Upper lobe of right lung (tissue), 1 donor: ENCODE data around the gene SLX4IP. TPM values are rescaled to one million over a fixed set of nuclear protein-coding genes. Genes with fewer than 3 reads are reported as not detected.

ENCODE experiments used
- ATAC-seq: fragments of 200-7000 bp; cut with Tn5 transposase; one replicate; pipeline ENCODE4 v1.9.1; 2020; ENCODE audit warnings: mild to moderate bottlenecking, moderate library complexity
- DNase-seq: peaks from one replicate; pipeline ENCODE4 v3.0.0-alpha.2; 2020
- H3K27ac ChIP-seq: fragments of 200-600 bp; one replicate; pipeline ENCODE4 v1.8.0; 2022
- H3K27me3 ChIP-seq: fragments of 200-600 bp; one replicate; pipeline ENCODE4 v1.8.0; 2022; ENCODE audit warnings: mild to moderate bottlenecking
- H3K36me3 ChIP-seq: fragments of 200-600 bp; one replicate; pipeline ENCODE4 v1.8.0; 2022
- H3K4me1 ChIP-seq: fragments of 200-600 bp; one replicate; pipeline ENCODE4 v1.8.0; 2022
- H3K4me3 ChIP-seq: fragments of 200-600 bp; one replicate; pipeline ENCODE4 v1.8.0; 2022; ENCODE audit warnings: mild to moderate bottlenecking
- H3K9me3 ChIP-seq: fragments of 200-600 bp; one replicate; pipeline ENCODE4 v1.8.0; 2022
- intact Hi-C: fragments of 100-400 bp; cut with DNase I; formaldehyde crosslinking; loops from one replicate; pipeline ENCODE4 v1.11.0; 2022
- total RNA-seq: library from RNA; stranded (reverse); fragmentation: NEBNext Ultra II Directional; extraction: Animal tissue kit (Norgen Biotek cat#: 25700); gene quantifications from one replicate; pipeline ENCODE4 v1.2.1, GENCODE V29; 2021
- TF ChIP-seq, protein P1 (sequence below): fragments of 200-600 bp; IDR thresholded peaks from one replicate; pipeline ENCODE4 v1.8.0; 2022; ENCODE audit warnings: antibody characterized with exemption
- donor health status: DM: no; HTN: yes; CAD: no; lungs with severe emphysema.

The SLX4IP gene
- total RNA-seq, 1 donor from 2014 or later = 5.4 TPM

GRCh38 chr20:10541668-10542411 lies 106.7 kb downstream of the SLX4IP start:
- Histone ChIP-seq H3K4me3 (no peak overlapping the region), H3K4me1 (peaks cover 6% of the 10 kb centered on the region), H3K27ac (no peak overlapping the region), H3K36me3 (no peaks in the 10 kb centered on the region), H3K9me3 (no peaks in the 10 kb centered on the region), H3K27me3 (no peaks in the 10 kb centered on the region)
- intact Hi-C loops = no loop called here
- ATAC-seq (no peak), DNase-seq (no peak)
- TF ChIP-seq, protein P1, sequence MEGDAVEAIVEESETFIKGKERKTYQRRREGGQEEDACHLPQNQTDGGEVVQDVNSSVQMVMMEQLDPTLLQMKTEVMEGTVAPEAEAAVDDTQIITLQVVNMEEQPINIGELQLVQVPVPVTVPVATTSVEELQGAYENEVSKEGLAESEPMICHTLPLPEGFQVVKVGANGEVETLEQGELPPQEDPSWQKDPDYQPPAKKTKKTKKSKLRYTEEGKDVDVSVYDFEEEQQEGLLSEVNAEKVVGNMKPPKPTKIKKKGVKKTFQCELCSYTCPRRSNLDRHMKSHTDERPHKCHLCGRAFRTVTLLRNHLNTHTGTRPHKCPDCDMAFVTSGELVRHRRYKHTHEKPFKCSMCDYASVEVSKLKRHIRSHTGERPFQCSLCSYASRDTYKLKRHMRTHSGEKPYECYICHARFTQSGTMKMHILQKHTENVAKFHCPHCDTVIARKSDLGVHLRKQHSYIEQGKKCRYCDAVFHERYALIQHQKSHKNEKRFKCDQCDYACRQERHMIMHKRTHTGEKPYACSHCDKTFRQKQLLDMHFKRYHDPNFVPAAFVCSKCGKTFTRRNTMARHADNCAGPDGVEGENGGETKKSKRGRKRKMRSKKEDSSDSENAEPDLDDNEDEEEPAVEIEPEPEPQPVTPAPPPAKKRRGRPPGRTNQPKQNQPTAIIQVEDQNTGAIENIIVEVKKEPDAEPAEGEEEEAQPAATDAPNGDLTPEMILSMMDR = no peak

DNA sequence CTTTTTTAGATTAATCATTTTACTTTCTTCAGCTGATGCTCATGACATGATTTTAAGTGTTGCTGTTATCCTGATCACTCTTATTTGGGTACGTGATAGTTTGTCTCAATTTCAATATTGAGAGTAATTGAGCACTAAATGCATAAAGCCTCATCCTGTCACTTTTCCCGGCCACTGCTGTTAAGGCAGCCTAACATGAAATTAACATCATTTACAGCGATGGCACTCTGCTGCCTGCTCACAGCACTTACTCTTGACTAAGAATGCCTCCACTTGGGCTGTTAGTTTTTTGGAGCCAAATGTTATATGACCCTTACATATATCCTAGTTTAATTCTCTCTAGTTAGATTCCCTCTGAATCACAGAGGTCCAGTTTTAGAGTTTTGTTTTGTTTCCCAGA lies 107.3 kb downstream of the SLX4IP start:
- ATAC-seq (no peak), DNase-seq (no peak)
- no peak overlapping the region for H3K27ac ChIP-seq
- H3K4me1 ChIP-seq = peaks cover 6% of the 10 kb centered on the region
- H3K9me3 ChIP-seq = no peaks in the 10 kb centered on the region
- TF ChIP-seq, protein P1 = no peak
- intact Hi-C loops = no loop called here
- no peak overlapping the region for H3K4me3 ChIP-seq
- H3K36me3 ChIP-seq = no peaks in the 10 kb centered on the region
- no peaks in the 10 kb centered on the region for H3K27me3 ChIP-seq

DNA sequence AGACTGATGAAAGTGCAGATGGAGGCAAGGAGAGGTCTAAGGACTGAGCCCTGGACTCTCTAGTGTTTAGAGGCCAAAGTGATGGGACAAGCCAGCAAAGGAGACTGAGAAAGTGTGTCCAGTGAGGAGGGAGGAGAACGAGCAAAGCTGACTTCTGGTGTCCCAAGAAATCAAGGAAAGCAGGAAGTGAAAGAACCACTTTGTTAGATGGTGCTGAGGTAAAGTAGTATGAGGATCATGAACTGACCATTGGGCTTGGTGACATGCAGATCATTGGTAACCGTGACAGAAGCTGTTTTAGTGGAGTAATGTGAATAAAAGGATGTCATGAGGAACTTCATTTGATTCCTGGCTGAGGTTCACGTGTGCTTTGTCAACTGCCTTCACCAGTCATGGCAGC lies 108.4 kb downstream of the SLX4IP start:
- H3K27me3 ChIP-seq = no peaks in the 10 kb centered on the region
- H3K4me3 ChIP-seq = no peak overlapping the region
- ATAC-seq (no peak), DNase-seq (no peak)
- H3K36me3 ChIP-seq = no peaks in the 10 kb centered on the region
- intact Hi-C loops = no loop called here
- no peak overlapping the region for H3K27ac ChIP-seq
- peaks cover 6% of the 10 kb centered on the region for H3K4me1 ChIP-seq
- no peaks in the 10 kb centered on the region for H3K9me3 ChIP-seq
- TF ChIP-seq, protein P1 = no peak

DNA sequence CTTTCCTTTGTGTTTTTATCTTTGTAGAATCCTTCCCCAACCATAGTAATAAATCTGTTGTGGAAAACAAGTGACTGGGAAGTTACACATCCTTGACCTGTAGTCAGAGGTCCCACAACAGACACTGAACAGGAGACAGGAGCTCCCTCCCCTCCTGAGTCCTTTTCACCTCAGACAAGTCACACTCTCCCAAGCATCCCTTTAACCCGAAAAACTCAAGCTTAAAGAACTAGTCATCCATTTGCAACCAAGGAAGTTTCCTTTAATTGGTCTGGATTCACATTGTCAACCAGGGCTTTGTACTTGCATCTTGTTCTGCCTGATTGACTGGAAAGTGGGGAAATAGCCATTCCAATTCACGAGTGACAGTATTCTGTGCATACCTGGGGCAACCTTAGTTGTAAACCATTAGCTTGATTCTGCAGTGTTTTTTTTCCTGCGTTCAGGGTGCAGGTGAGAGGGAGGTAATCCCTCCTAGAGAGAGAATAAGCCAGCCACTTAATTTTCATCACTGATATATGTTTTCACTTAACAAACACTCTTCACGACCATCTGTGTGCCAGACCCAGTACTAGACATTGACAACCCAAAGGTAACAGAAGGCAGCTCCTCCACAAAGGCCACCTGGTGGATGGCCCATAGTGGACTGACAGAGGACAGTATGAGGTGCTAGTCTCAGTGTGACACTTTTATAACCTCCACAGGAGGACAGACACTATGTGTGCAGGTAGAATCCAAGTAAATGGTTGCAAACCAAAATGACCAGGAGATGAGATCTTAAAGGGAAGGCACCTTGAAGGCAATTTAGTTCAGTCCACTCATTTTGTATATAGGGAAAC lies 112.4 kb downstream of the SLX4IP start:
- no peaks in the 10 kb centered on the region for H3K9me3 ChIP-seq
- ATAC-seq (no peak), DNase-seq (no peak)
- no peaks in the 10 kb centered on the region for H3K27me3 ChIP-seq
- intact Hi-C loops = no loop called here
- H3K27ac ChIP-seq = no peak overlapping the region
- H3K4me1 ChIP-seq = peaks cover 4% of the 10 kb centered on the region
- TF ChIP-seq, protein P1 = no peak
- no peaks in the 10 kb centered on the region for H3K36me3 ChIP-seq
- no peak overlapping the region for H3K4me3 ChIP-seq

- TF ChIP-seq, protein P1 = no peak
- ATAC-seq = no peak
- intact Hi-C loops = no loop called here
- Histone ChIP-seq H3K9me3 (no peaks in the 10 kb centered on the region), H3K27ac (no peak overlapping the region), H3K4me1 (peaks cover 5% of the 10 kb centered on the region), H3K27me3 (no peaks in the 10 kb centered on the region), H3K4me3 (no peak overlapping the region), H3K36me3 (no peaks in the 10 kb centered on the region)
- no peak for DNase-seq
Measured at GRCh38 chr20:10549511-10549910, 114.4 kb downstream of the SLX4IP start.
